Activated CD4-positive, alpha-beta memory T cell treated with anti-CD3 and anti-CD28 coated beads for 36 hours (primary cell): Measurements from ENCODE around the gene FOXC2. TPM values are rescaled to one million over a fixed set of nuclear protein-coding genes. Genes with fewer than 3 reads are reported as not detected.

Experiments
- CTCF ChIA-PET: fragments of 350-600 bp; sonication (Branson Sonifier 250); formaldehyde crosslinking; loops from one replicate; lab custom pipeline; 2021; ENCODE audit warnings: antibody characterized with exemption, inconsistent platforms; lab: Charles Lee
- POLR2A ChIA-PET: fragments of 350-600 bp; sonication (Branson Sonifier 250); formaldehyde crosslinking; loops from one replicate; lab custom pipeline; 2021; ENCODE audit warnings: antibody characterized with exemption; lab: Charles Lee
- DNase-seq: peaks from one replicate; pipeline ENCODE4 v3.0.0-alpha.2; 2020
- H3K27ac Mint-ChIP-seq: one replicate; pipeline ENCODE4 v1.8.0; 2021; ENCODE audit warnings: mixed read lengths
- H3K27me3 Mint-ChIP-seq: one replicate; pipeline ENCODE4 v1.8.0; 2021; ENCODE audit warnings: mixed read lengths
- H3K36me3 Mint-ChIP-seq: one replicate; pipeline ENCODE4 v1.8.0; 2021; ENCODE audit warnings: mixed read lengths
- H3K4me1 Mint-ChIP-seq: one replicate; pipeline ENCODE4 v1.8.0; 2021; ENCODE audit warnings: low read depth, mixed read lengths
- H3K4me3 Mint-ChIP-seq: one replicate; pipeline ENCODE4 v1.8.0; 2021; ENCODE audit warnings: mild to moderate bottlenecking, mixed read lengths
- H3K9me3 Mint-ChIP-seq: one replicate; pipeline ENCODE4 v1.8.0; 2021; ENCODE audit warnings: mixed read lengths
- intact Hi-C: fragments of 100-400 bp; cut with micrococcal nuclease; formaldehyde crosslinking; loops from one replicate; pipeline ENCODE4 v1.15.1; 2023
- total RNA-seq, 2 experiments: library from RNA; stranded (reverse); gene quantifications; one replicate each; pipeline ENCODE4 v1.2.3, GENCODE V29; 2021

FOXC2 gene
- total RNA-seq, 2 experiments from 2014 or later, result not detected

- Mint-ChIP-seq H3K27ac (no peak overlapping the region), H3K27me3 (peaks cover 65% of the 10 kb centered on the region), H3K9me3 (no peaks in the 10 kb centered on the region), H3K4me1 (peaks cover 11% of the 10 kb centered on the region), H3K36me3 (no peaks in the 10 kb centered on the region), H3K4me3 (no peak overlapping the region)
- intact Hi-C loops, result no loop called here
- no peak for DNase-seq
- CTCF ChIA-PET, result no interaction called here
- POLR2A ChIA-PET, result no interaction called here
These were observed 10.8 kb downstream of the FOXC2 start for GRCh38 chr16:86577314-86577971.

- Mint-ChIP-seq H3K27me3 (peaks cover 60% of the 10 kb centered on the region), H3K27ac (no peak within 1 kb of the TSS), H3K9me3 (no peaks in the 10 kb centered on the region), H3K4me3 (no peak within 1 kb of the TSS), H3K4me1 (peaks cover 11% of the 10 kb centered on the region), H3K36me3 (no peaks in the 10 kb centered on the region)
- DNase-seq, result no peak
- intact Hi-C loops, result no loop called here
- CTCF ChIA-PET, result no interaction called here
- POLR2A ChIA-PET, result no interaction called here
These were observed 11.5 kb downstream of the FOXC2 start, which contains the start of gene FOXL1 for GRCh38 chr16:86578061-86578599. FOXL1 (plus strand) TSS chr16:86578549; CDS start chr16:86578724, 175 bp downstream.

GRCh38 chr16:86578611-86579267 lies 12.1 kb downstream of the FOXC2 start:
- DNase-seq, result no peak
- ChIA-PET POLR2A (no interaction called here), CTCF (interaction anchor here (0.6 kb wide), 1 partner anchor 14 kb away, joined by 3 read pairs; no protein-coding TSS in a partner anchor)
- Mint-ChIP-seq H3K4me1 (peaks cover 11% of the 10 kb centered on the region), H3K4me3 (no peak overlapping the region), H3K36me3 (no peaks in the 10 kb centered on the region), H3K27me3 (peaks cover 59% of the 10 kb centered on the region), H3K9me3 (no peaks in the 10 kb centered on the region), H3K27ac (no peak overlapping the region)
- intact Hi-C loops, result no loop called here

DNA sequence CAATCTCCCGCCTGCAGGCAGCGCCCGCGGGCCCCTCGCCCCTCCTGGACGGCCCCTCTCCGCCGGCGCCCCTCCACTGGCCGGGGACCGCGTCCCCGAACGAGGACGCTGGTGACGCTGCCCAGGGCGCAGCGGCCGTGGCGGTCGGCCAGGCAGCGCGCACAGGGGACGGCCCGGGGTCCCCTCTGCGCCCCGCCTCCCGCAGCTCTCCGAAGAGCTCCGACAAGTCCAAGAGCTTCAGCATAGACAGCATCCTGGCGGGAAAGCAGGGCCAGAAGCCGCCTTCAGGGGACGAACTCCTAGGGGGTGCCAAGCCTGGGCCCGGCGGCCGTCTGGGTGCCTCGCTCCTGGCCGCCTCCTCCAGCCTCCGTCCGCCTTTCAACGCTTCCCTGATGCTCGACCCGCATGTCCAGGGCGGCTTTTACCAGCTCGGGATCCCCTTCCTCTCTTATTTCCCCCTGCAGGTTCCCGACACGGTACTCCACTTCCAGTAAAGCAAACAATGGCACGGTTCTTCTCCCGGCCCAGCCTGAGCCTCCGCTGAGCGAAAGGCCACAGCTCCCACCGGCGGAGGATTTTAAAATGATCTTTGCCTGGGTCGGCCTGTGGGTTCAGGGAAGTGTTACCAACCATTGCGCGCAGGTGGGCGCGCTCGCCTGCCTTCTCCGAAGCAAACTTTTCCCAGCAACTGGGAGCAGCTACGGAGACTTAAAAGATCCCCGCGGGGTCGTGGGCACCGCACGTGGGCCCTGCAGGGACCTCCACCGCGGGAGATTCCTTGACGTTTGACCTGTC lies 12.8 kb downstream of the FOXC2 start:
- CTCF ChIA-PET, result interaction anchor here (0.6 to 1.2 kb wide), 2 partner anchors 15 kb away, joined by 3 to 4 read pairs; no protein-coding TSS in a partner anchor
- POLR2A ChIA-PET, result no interaction called here
- intact Hi-C loops, result no loop called here

DNA sequence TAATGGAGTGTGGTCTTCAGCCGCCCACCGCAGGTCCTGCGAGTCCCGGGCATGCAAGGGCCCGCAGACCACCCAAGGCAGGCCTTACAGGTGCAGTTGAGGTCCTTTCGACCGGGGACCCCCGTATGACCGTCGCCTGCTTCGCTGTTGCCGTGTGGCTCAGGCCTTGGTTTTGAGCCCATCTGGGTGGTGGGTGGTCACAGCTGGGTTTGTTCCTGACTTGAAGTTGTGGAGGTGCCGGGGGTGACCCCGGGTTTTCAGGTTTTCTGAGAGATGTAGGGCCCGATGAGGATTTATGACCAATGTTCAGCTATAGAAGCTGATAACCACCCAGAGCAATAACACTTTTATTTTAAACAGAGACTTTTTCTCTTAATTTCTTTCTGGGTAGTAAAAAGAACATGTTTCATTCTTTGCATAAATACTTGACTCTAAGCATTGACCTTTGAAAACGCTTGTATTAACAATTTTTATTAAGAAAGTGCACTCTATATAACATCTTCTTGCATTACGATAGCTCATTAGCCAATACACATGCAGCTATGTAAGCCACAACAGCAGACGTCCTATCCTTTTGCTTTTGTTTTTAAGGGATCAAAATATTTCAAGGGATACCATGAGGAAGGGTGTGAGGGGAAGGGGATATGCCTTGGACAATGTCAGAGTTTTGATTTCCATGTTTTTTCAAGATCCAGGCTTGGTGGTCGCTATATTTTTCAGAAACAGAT lies 13.6 kb downstream of the FOXC2 start:
- ChIA-PET POLR2A (no interaction called here), CTCF (interaction anchor here (1.2 kb wide), 1 partner anchor 16 kb away, joined by 4 read pairs; no protein-coding TSS in a partner anchor)
- intact Hi-C loops, result no loop called here
- Mint-ChIP-seq H3K9me3 (no peaks in the 10 kb centered on the region), H3K4me1 (peaks cover 11% of the 10 kb centered on the region), H3K27ac (no peak overlapping the region), H3K36me3 (no peaks in the 10 kb centered on the region), H3K4me3 (no peak overlapping the region), H3K27me3 (peaks cover 48% of the 10 kb centered on the region)
- DNase-seq, result no peak

More for the DNA sequence above, 12.8 kb downstream of the FOXC2 start:
- H3K4me1 Mint-ChIP-seq, result peaks cover 11% of the 10 kb centered on the region
- no peak overlapping the region for H3K27ac Mint-ChIP-seq
- no peaks in the 10 kb centered on the region for H3K9me3 Mint-ChIP-seq
- no peak for DNase-seq
- peaks cover 53% of the 10 kb centered on the region for H3K27me3 Mint-ChIP-seq
- H3K36me3 Mint-ChIP-seq, result no peaks in the 10 kb centered on the region
- H3K4me3 Mint-ChIP-seq, result no peak overlapping the region

DNA sequence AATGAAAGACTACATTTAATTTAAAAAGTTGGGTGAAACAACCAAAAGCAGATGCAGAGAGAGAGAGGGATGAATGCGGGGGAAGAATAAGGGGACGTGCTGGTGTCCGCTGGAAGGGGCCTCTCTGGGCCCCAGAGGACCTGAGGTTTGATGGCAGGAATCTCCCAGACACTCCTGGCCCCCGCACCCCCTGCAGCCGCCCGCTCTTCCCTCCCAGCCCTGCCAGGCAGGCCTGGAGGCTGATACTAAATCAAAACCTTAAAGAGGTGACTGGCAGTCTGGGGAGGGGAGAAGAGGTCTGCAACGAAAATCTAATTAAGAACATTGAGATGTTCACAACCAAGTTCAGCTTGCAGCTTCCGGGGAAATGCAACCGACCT lies 14.2 kb downstream of the FOXC2 start:
- peaks cover 48% of the 10 kb centered on the region for H3K27me3 Mint-ChIP-seq
- H3K4me1 Mint-ChIP-seq, result peaks cover 11% of the 10 kb centered on the region
- ChIA-PET CTCF (interaction anchor here (1.2 kb wide), 1 partner anchor 16 kb away, joined by 4 read pairs; no protein-coding TSS in a partner anchor), POLR2A (no interaction called here)
- intact Hi-C loops, result no loop called here
- no peak overlapping the region for H3K4me3 Mint-ChIP-seq
- no peaks in the 10 kb centered on the region for H3K36me3 Mint-ChIP-seq
- H3K27ac Mint-ChIP-seq, result no peak overlapping the region
- DNase-seq, result no peak
- no peaks in the 10 kb centered on the region for H3K9me3 Mint-ChIP-seq

- Mint-ChIP-seq H3K27ac (no peak overlapping the region), H3K9me3 (no peaks in the 10 kb centered on the region), H3K4me1 (peaks cover 6% of the 10 kb centered on the region), H3K4me3 (no peak overlapping the region), H3K27me3 (peaks cover 43% of the 10 kb centered on the region), H3K36me3 (no peaks in the 10 kb centered on the region)
- DNase-seq, result no peak
- intact Hi-C loops, result no loop called here
- ChIA-PET CTCF (interaction anchor here (1.1 kb wide), 1 partner anchor 293 kb away, joined by 3 read pairs; no protein-coding TSS in a partner anchor), POLR2A (no interaction called here)
These were observed 14.8 kb downstream of the FOXC2 start for GRCh38 chr16:86581458-86581857.

DNA sequence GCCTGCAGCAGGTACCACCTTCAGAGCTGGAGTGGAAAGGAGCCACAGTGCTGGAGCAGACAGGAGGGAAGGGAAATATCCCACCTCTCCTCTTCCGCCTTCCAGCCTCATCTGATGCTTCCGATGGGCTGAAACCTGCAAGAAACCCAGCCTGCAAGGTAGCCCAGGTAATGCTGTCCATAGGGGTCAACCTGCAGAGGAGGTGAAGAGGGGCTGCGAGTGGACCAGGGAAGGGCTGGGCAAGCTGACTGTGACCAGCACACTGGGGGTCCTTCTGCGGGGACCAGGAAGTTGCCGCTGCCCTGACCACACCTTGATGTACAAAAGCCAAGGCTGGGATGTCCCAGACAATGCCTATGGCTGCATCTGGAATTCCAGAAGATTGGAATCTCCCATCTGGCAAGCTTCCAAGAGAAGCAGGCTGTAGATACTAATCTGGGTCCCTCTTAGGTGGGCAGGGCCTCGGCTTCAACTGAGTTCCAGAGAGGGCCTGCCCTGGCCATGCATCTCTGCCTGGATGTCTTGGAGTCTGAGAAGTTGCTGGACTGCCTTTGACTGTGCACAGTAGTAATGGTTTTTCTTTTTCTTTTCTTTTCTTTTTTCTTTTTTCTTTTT lies 17.5 kb downstream of the FOXC2 start:
- peaks cover 23% of the 10 kb centered on the region for H3K27me3 Mint-ChIP-seq
- no peak overlapping the region for H3K27ac Mint-ChIP-seq
- intact Hi-C loops, result no loop called here
- DNase-seq, result no peak
- no peaks in the 10 kb centered on the region for H3K9me3 Mint-ChIP-seq
- ChIA-PET CTCF (interaction anchor here (1.0 kb wide), 1 partner anchor 20 kb away, joined by 3 read pairs; no protein-coding TSS in a partner anchor), POLR2A (no interaction called here)
- no peaks in the 10 kb centered on the region for H3K36me3 Mint-ChIP-seq
- no peak overlapping the region for H3K4me3 Mint-ChIP-seq
- no peaks in the 10 kb centered on the region for H3K4me1 Mint-ChIP-seq

DNA sequence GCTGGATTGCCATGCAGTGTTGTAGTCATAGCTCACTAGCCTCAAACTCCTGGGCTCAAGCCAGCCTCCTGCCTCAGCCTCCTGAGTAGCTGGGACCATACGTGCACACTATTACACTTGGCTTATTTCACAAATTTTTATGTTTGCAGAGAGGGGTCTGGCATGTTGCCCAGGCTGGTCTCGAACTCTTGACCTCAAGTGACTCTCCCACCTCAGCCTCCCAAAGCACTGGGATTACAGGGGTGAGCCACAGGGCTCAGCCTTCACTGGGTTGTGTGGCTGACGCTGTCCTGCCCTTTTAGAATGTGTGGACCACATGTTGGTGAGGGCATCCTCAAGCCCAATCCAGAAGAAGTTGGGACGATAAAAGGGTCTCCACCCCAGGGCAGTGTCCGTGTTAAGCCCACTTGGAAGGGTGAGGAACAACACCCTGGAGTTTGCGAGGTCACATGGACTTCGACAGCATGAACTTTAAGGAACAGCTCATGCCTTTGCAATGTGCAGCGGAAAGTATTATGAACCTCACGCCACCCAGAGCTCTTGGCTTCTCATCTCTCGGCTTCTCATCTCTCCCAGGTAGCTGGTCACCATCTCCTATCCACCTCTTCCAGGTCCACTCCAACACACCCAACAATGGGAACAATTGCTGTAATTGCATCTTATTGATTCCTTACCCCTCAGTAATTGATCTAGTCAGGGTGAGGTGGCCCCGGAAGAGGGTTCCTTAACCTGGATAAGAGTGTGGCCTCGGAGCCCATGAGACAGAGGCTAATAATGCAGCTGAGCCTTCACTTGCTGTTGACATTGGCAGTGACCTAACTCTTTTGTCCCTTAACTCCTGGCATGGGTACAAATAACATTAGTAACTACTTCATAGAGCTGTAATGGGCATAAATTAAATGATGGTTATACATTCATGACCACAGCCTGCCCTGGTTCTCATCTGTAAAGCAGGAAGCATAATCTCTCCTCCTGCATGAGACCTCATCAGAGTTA lies 18.4 kb downstream of the FOXC2 start:
- CTCF ChIA-PET, result interaction anchor here (1.0 kb wide), 1 partner anchor 21 kb away, joined by 3 read pairs; no protein-coding TSS in a partner anchor
- intact Hi-C loops, result no loop called here
- no peak overlapping the region for H3K4me3 Mint-ChIP-seq
- no peak overlapping the region for H3K27ac Mint-ChIP-seq
- POLR2A ChIA-PET, result no interaction called here
- H3K9me3 Mint-ChIP-seq, result no peaks in the 10 kb centered on the region
- no peak for DNase-seq
- H3K36me3 Mint-ChIP-seq, result no peaks in the 10 kb centered on the region
- H3K4me1 Mint-ChIP-seq, result no peaks in the 10 kb centered on the region
- peaks cover 21% of the 10 kb centered on the region for H3K27me3 Mint-ChIP-seq

DNA sequence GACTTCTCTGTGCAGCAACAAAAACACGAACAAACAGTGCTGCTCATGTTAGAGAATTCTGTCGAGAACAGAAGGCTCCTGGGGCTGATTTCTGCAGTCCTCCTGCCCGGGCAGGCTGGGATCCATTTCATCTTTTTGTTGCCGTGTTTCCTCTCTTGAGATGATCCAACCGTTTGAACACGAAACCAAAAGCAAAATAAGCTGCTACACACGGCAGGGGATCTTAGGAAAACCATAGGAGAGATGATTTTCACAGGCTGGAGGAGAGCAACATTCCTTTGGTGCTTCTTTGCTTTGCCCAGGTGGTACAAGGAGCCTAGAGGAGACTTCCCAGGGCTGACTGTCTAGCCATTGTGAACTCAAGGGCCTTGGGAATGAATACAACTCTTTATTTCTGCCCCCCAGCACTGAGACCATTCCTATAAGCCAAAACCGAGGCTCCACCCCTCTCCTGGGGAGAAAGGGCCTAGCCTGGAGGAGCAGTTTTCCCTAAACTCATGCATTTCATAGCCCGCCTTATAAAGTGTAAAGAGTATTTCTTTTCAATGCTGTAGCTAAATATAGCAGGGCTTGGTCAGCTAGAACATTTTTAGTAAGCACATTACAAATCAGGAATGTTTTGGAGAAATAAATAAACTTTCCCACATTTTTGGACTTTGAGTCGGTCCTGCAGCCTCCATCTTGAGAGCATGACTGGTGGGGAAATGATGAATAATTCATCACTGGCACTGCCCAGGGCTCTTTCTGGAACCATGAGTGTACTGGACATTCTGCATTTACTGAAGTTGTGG lies 19.4 kb downstream of the FOXC2 start:
- intact Hi-C loops, result no loop called here
- no peaks in the 10 kb centered on the region for H3K4me1 Mint-ChIP-seq
- no peak for DNase-seq
- no peaks in the 10 kb centered on the region for H3K9me3 Mint-ChIP-seq
- ChIA-PET CTCF (no interaction called here), POLR2A (no interaction called here)
- no peak overlapping the region for H3K4me3 Mint-ChIP-seq
- no peaks in the 10 kb centered on the region for H3K36me3 Mint-ChIP-seq
- H3K27ac Mint-ChIP-seq, result no peak overlapping the region
- peaks cover 15% of the 10 kb centered on the region for H3K27me3 Mint-ChIP-seq
